GM19468 (cell line): Measurements from ENCODE around the gene GPR35.

ENCODE experiments used
- ATAC-seq: cut with Tn5 transposase; IDR thresholded peaks from one replicate; pipeline ENCODE4 v1.9.1; 2021; ENCODE audit warnings: mild to moderate bottlenecking, moderate library complexity, moderate number of reproducible peaks; ENCODE audit not compliant: unreplicated experiment; ENCODE audit errors: extremely low read depth

GPR35 gene

GRCh38 chr2:240588669-240589068 lies 36.6 kb upstream of the GPR35 start:
- no peak for ATAC-seq

- ATAC-seq: no peak
Observed at GRCh38 chr2:240589375-240589774, 35.9 kb upstream of the GPR35 start.

- no peak for ATAC-seq
Observed at GRCh38 chr2:240589850-240590525, 35.3 kb upstream of the GPR35 start.

GRCh38 chr2:240590681-240591111 lies 34.6 kb upstream of the GPR35 start:
- ATAC-seq: no peak

GRCh38 chr2:240591226-240591625 lies 34.1 kb upstream of the GPR35 start:
- ATAC-seq: no peak

- ATAC-seq: no peak
Observed at GRCh38 chr2:240591784-240592183, 33.5 kb upstream of the GPR35 start.

GRCh38 chr2:240593026-240593702 lies 32.1 kb upstream of the GPR35 start:
- no peak for ATAC-seq

GRCh38 chr2:240593703-240594451 lies 31.4 kb upstream of the GPR35 start:
- no peak for ATAC-seq

GRCh38 chr2:240594511-240595380 lies 30.5 kb upstream of the GPR35 start:
- no peak for ATAC-seq

GRCh38 chr2:240595381-240596079 lies 29.8 kb upstream of the GPR35 start:
- ATAC-seq: no peak

- ATAC-seq: no peak
Observed at GRCh38 chr2:240596080-240596460, 29.2 kb upstream of the GPR35 start.

- ATAC-seq: no peak
Observed at GRCh38 chr2:240596491-240596931, 28.8 kb upstream of the GPR35 start.

- no peak for ATAC-seq
Observed at GRCh38 chr2:240597054-240597418, 28.2 kb upstream of the GPR35 start.

- no peak for ATAC-seq
Observed at GRCh38 chr2:240597419-240598181, 27.7 kb upstream of the GPR35 start.

GRCh38 chr2:240598311-240598911 lies 26.9 kb upstream of the GPR35 start:
- ATAC-seq: no peak

- ATAC-seq: no peak
Observed at GRCh38 chr2:240599141-240599583, 26.1 kb upstream of the GPR35 start.

GRCh38 chr2:240600451-240600961 lies 24.8 kb upstream of the GPR35 start:
- ATAC-seq: no peak

GRCh38 chr2:240601061-240601830 lies 24.0 kb upstream of the GPR35 start:
- no peak for ATAC-seq
